OCI-LY7 (cell line): ENCODE measurements around the gene CDKAL1.

Experiments used
- CTCF ChIP-seq: fragments of 200-600 bp; sonication (generic); conservative IDR thresholded peaks from 2 replicates; pipeline ENCODE4 v1.5.1; 2014; ENCODE audit warnings: mild to moderate bottlenecking, antibody characterized with exemption, low read length, moderate library complexity, mixed read lengths
- EZH2phosphoT487 ChIP-seq: fragments of 200-600 bp; sonication (generic); IDR thresholded peaks from 2 replicates; pipeline ENCODE4 v1.6.1; 2018; ENCODE audit warnings: low read depth, borderline replicate concordance, mild to moderate bottlenecking, mixed run types, antibody characterized with exemption, low read length, moderate library complexity, mixed read lengths

- TF ChIP-seq CTCF = no peak
- TF ChIP-seq EZH2phosphoT487 = no peak
Observed at GRCh38 chr6:20710341-20710740, 176.1 kb downstream of the CDKAL1 start.
